GM12874 (cell line): Measurements from ENCODE around the gene RAB7A.

Experiments used
- CTCF ChIP-seq: IDR thresholded peaks from 2 replicates; pipeline ENCODE4 v1.5.1; 2011; ENCODE audit warnings: low read depth, mild to moderate bottlenecking, control low read depth, low read length, moderate library complexity; ENCODE audit not compliant: insufficient read depth

RAB7A gene

GRCh38 chr3:128745742-128746141 lies 19.8 kb downstream of the RAB7A start:
- no peak for TF ChIP-seq CTCF

GRCh38 chr3:128746881-128747280 lies 20.9 kb downstream of the RAB7A start:
- no peak for TF ChIP-seq CTCF

- TF ChIP-seq CTCF: no peak
These were observed 22.6 kb downstream of the RAB7A start for GRCh38 chr3:128748557-128748956.

GRCh38 chr3:128749035-128749434 lies 23.1 kb downstream of the RAB7A start:
- no peak for TF ChIP-seq CTCF

GRCh38 chr3:128753715-128754114 lies 27.7 kb downstream of the RAB7A start:
- no peak for TF ChIP-seq CTCF

- no peak for TF ChIP-seq CTCF
These were observed 34.1 kb downstream of the RAB7A start for GRCh38 chr3:128760042-128760441.

GRCh38 chr3:128760881-128761280 lies 34.9 kb downstream of the RAB7A start:
- no peak for TF ChIP-seq CTCF

GRCh38 chr3:128761392-128761791 lies 35.4 kb downstream of the RAB7A start:
- TF ChIP-seq CTCF: no peak
